Cardiac muscle cell (in vitro differentiated cells and primary cell): ENCODE results near the gene LMO1. TPM values are rescaled to one million over a fixed set of nuclear protein-coding genes. Genes with fewer than 3 reads are reported as not detected.

Experiments used
- DNase-seq, 2 donors: peaks; one replicate each; pipeline versions ENCODE4 v3.0.0 to v3.0.0-alpha.2; 2010 to 2017; ENCODE audit warnings: low read depth in 1 of 2, low spot score in 1 of 2
- H3K27ac ChIP-seq: fragments of 200-600 bp; sonication (generic); 2 replicates; pipeline ENCODE4 v1.5.1; 2016
- H3K27me3 ChIP-seq: fragments of 200-600 bp; sonication (generic); 2 replicates; pipeline ENCODE4 v1.6.0; 2016; ENCODE audit warnings: control low read depth
- H3K36me3 ChIP-seq: fragments of 200-600 bp; sonication (generic); 2 replicates; pipeline ENCODE4 v1.5.1; 2016; ENCODE audit warnings: control low read depth
- H3K4me1 ChIP-seq: fragments of 200-600 bp; sonication (generic); 2 replicates; pipeline ENCODE4 v1.8.1; 2017; ENCODE audit warnings: low read depth, mild to moderate bottlenecking, mixed run types
- H3K4me3 ChIP-seq: fragments of 200-600 bp; sonication (generic); 2 replicates; pipeline ENCODE4 v1.5.1; 2016; ENCODE audit warnings: mild to moderate bottlenecking
- H3K9me3 ChIP-seq: fragments of 200-600 bp; sonication (generic); 2 replicates; pipeline ENCODE4 v1.5.1; 2017; ENCODE audit warnings: low read depth, mild to moderate bottlenecking, control low read depth
- polyA plus RNA-seq: library from polyadenylated mRNA; unstranded; fragments of >200 nt; fragmentation: Nextera tagmentation; extraction: Ambion mirVana; gene quantifications from 2 replicates; pipeline ENCODE4 v1.2.1, GENCODE V29; 2016
- total RNA-seq: library from RNA; depleted of rRNA; stranded (reverse); fragments of >200 nt; gene quantifications from 2 replicates; pipeline ENCODE4 v1.2.3, GENCODE V29; 2016
- TF ChIP-seq, protein P1 (sequence below): IDR thresholded peaks from 2 replicates; pipeline ENCODE4 v1.5.1; 2012; ENCODE audit warnings: low read depth, mild to moderate bottlenecking, low read length

LMO1 gene
- total and polyA plus RNA-seq, 2 experiments from 2014 or later = 0.45 to 3.6 TPM

DNA sequence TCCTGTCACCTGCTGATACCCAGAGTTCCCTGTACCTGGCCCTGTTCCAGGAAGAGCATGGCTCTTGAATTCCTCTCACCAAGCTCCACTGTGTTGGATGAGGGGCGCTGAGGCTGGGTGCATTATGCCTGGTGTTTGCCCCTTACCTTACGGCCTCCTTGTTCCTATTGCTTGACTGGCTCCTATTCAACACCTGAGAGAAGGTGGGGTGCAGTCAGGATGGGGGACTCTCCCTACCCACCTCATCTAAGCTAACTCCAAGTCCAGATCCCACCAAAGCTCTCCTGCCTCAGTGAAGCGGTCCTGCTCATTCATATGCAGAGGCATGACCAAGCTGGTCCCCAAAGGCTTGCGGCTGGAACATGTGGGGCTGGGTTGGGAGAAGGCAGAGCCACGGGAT, 59.1 kb downstream of the LMO1 start:
- TF ChIP-seq, protein P1, sequence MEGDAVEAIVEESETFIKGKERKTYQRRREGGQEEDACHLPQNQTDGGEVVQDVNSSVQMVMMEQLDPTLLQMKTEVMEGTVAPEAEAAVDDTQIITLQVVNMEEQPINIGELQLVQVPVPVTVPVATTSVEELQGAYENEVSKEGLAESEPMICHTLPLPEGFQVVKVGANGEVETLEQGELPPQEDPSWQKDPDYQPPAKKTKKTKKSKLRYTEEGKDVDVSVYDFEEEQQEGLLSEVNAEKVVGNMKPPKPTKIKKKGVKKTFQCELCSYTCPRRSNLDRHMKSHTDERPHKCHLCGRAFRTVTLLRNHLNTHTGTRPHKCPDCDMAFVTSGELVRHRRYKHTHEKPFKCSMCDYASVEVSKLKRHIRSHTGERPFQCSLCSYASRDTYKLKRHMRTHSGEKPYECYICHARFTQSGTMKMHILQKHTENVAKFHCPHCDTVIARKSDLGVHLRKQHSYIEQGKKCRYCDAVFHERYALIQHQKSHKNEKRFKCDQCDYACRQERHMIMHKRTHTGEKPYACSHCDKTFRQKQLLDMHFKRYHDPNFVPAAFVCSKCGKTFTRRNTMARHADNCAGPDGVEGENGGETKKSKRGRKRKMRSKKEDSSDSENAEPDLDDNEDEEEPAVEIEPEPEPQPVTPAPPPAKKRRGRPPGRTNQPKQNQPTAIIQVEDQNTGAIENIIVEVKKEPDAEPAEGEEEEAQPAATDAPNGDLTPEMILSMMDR = no peak
- no peaks in the 10 kb centered on the region for H3K9me3 ChIP-seq
- H3K4me3 ChIP-seq = no peak overlapping the region
- H3K27ac ChIP-seq = no peak overlapping the region
- no peak for DNase-seq
- H3K4me1 ChIP-seq = no peaks in the 10 kb centered on the region
- H3K36me3 ChIP-seq = no peaks in the 10 kb centered on the region
- H3K27me3 ChIP-seq = peaks cover 4% of the 10 kb centered on the region

- no peaks in the 10 kb centered on the region for H3K9me3 ChIP-seq
- no peaks in the 10 kb centered on the region for H3K36me3 ChIP-seq
- H3K27ac ChIP-seq = no peak overlapping the region
- no peak for DNase-seq
- no peak overlapping the region for H3K4me3 ChIP-seq
- H3K4me1 ChIP-seq = no peaks in the 10 kb centered on the region
- TF ChIP-seq, protein P1 = no peak
- H3K27me3 ChIP-seq = peaks cover 7% of the 10 kb centered on the region
Observed at GRCh38 chr11:8204025-8204424, 59.7 kb downstream of the LMO1 start.

DNA sequence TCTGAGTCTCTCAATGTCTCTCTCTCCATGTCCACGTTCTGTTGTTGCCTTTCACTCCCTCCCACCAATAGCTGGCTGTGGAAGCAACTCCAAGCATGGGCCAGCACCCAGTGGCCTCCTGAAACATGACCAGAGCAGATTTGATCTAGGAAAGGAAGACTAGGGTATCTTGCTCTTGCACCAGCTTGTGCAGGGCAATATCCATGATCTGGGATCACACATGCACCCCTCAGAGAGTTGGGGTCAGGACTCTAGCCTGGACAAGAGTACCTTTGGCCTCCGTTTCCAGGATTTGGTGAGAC, 60.3 kb downstream of the LMO1 start:
- no peaks in the 10 kb centered on the region for H3K36me3 ChIP-seq
- H3K9me3 ChIP-seq = no peaks in the 10 kb centered on the region
- no peak overlapping the region for H3K27ac ChIP-seq
- H3K4me1 ChIP-seq = no peaks in the 10 kb centered on the region
- no peak overlapping the region for H3K4me3 ChIP-seq
- no peak for DNase-seq
- TF ChIP-seq, protein P1 = no peak
- H3K27me3 ChIP-seq = peaks cover 14% of the 10 kb centered on the region

DNA sequence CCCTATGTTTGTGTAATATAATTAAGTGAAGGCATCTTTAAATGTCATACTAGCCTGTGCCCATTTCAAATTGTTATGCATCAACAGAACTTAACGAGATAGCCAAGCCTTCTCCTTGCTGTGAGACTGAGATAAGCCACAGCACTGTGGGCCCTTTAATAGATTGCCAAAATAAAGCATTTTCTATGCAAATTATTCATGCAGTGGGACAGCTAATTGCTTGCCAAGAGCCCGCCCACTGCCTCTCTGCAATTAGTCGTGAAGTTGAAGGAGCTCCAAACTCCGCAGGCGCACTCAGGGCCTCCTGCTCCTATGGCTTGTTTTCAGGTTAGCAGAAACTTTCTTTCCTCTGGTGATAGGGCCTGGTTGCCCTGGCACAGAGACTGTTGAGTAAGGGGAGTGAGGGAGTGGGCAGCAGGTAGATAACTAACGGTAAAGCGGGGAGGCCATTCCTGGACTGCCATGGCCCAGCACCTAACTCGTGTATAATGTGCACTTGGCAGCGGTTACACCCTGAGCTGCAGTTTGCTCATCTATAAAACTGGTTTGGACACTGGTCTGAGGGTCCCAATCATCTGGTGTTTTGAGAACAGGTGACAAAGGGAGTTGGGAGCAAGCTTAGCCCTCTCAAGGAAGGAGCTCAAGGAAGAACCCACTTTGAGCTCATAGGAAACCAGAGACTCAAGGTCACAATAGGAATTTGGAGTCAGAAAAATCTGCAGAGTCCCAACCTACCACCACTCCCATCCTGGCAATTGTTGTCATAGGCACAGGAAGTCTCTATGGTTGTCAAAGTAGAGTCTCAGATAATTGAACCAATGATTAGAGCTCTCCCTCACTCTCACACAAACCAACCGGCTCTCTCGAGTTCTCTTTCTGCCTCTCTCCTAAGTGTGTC, 60.9 kb downstream of the LMO1 start:
- Histone ChIP-seq H3K4me1 (no peaks in the 10 kb centered on the region), H3K4me3 (no peak overlapping the region), H3K9me3 (no peaks in the 10 kb centered on the region), H3K27me3 (peaks cover 20% of the 10 kb centered on the region), H3K36me3 (no peaks in the 10 kb centered on the region), H3K27ac (no peak overlapping the region)
- DNase-seq = no peak
- TF ChIP-seq, protein P1 = no peak

- no peaks in the 10 kb centered on the region for H3K9me3 ChIP-seq
- H3K36me3 ChIP-seq = no peaks in the 10 kb centered on the region
- DNase-seq = no peak
- no peak overlapping the region for H3K27ac ChIP-seq
- H3K27me3 ChIP-seq = peaks cover 29% of the 10 kb centered on the region
- no peaks in the 10 kb centered on the region for H3K4me1 ChIP-seq
- TF ChIP-seq, protein P1 = no peak
- no peak overlapping the region for H3K4me3 ChIP-seq
Observed at GRCh38 chr11:8201644-8202365, 61.9 kb downstream of the LMO1 start.
